ENCODE results near the gene PAQR5.
"Not testable (repeated sequence)": the region's sequence is repeated elsewhere in the genome, so short reads cannot be mapped to it uniquely, and the experiment has no call there.

The PAQR5 gene

GRCh38 chr15:69298697-69299441 lies at the start of gene PAQR5:
TSS of gene PAQR5 (plus strand) at chr15:69298912. CDS start at chr15:69360081, 61,169 bp downstream.
- no peak for DNase-seq (ENCODE audit: low read depth)

- peak; percentile 85 for DNase-seq (ENCODE audit: low read depth)
Measured at GRCh38 chr15:69253156-69253555, 45.6 kb upstream of the PAQR5 start.

- peak; percentile 25 for DNase-seq (ENCODE audit: low read depth)
Measured at GRCh38 chr15:69265347-69265955, 33.3 kb upstream of the PAQR5 start.

GRCh38 chr15:69271217-69271616 lies 27.5 kb upstream of the PAQR5 start:
- DNase-seq (ENCODE audit: low read depth) = no peak

- peak; percentile 16 for DNase-seq (ENCODE audit: low read depth)
Measured at GRCh38 chr15:69272139-69272538, 26.6 kb upstream of the PAQR5 start.

- DNase-seq (ENCODE audit: low read depth) = no peak
Measured at GRCh38 chr15:69272891-69273290, 25.8 kb upstream of the PAQR5 start.

GRCh38 chr15:69275074-69275670 lies 23.5 kb upstream of the PAQR5 start:
- DNase-seq (ENCODE audit: low read depth) = no peak

GRCh38 chr15:69275933-69276560 lies 22.7 kb upstream of the PAQR5 start:
- DNase-seq (ENCODE audit: low read depth) = no peak

- DNase-seq (ENCODE audit: low read depth) = no peak
Measured at GRCh38 chr15:69277316-69277715, 21.4 kb upstream of the PAQR5 start.

GRCh38 chr15:69279636-69280035 lies 19.1 kb upstream of the PAQR5 start:
- no peak for DNase-seq (ENCODE audit: low read depth)

- no peak for DNase-seq (ENCODE audit: low read depth)
Measured at GRCh38 chr15:69280783-69281182, 17.9 kb upstream of the PAQR5 start.

- DNase-seq (ENCODE audit: low read depth) = no peak
Measured at GRCh38 chr15:69282104-69282743, 16.5 kb upstream of the PAQR5 start.

GRCh38 chr15:69285834-69286233 lies 12.9 kb upstream of the PAQR5 start:
- no peak for DNase-seq (ENCODE audit: low read depth)

- no peak for DNase-seq (ENCODE audit: low read depth)
Measured at GRCh38 chr15:69288011-69288410, 10.7 kb upstream of the PAQR5 start.

- no peak for DNase-seq (ENCODE audit: low read depth)
Measured at GRCh38 chr15:69288531-69289341, 10.0 kb upstream of the PAQR5 start.

GRCh38 chr15:69289342-69290146 lies 9.2 kb upstream of the PAQR5 start:
- DNase-seq (ENCODE audit: low read depth) = no peak

GRCh38 chr15:69290346-69291164 lies 8.2 kb upstream of the PAQR5 start:
- no peak for DNase-seq (ENCODE audit: low read depth)

GRCh38 chr15:69291651-69292050 lies 7.1 kb upstream of the PAQR5 start:
- not testable (repeated sequence) for DNase-seq (ENCODE audit: low read depth)

GRCh38 chr15:69292826-69293420 lies 5.8 kb upstream of the PAQR5 start:
- DNase-seq (ENCODE audit: low read depth) = no peak
